ENCODE measurements around the gene PEMT.
"Not testable (repeated sequence)": the region's sequence is repeated elsewhere in the genome, so short reads cannot be mapped to it uniquely, and the experiment has no call there.

PEMT gene

DNA sequence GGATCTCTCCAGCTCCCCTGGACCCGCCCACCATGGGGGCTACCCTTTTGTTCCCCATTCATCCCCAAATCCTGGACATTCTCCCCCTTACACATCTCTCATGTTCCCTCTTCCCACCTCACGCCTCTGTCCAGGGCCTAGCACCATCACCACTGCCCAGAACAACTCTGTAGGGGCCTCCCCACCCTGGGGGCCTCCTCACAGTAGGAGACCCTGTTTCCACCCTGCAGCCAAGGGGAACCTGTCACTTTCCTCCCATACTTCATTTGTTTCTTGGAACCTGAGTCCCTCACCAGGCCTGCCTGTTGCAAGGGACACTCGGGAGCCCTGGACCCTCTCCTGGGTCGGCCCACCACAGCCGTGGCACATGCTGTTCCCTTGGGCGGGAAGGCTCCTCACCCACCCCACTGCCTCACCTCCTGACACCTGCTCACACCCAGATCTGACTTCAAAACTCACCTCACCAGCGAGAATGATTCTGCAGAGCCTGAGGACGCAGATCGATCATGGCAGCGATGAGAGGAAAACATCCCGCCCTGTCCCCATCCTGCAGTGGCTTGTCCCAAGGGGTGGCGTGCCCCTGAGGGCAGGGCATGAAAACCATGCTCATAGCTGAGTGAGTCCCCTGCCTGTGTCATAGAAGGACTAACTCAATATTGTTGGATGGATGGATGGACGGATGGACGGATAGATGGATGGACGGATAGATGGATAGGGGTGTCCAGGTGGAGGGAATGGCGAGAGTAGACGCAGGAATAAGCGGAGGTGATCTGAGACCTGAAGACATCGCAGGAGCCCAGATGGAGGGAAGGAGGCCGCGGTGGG, 88.6 kb downstream of the PEMT start:
- DNase-seq (ENCODE audit: low read depth), result no peak

DNA sequence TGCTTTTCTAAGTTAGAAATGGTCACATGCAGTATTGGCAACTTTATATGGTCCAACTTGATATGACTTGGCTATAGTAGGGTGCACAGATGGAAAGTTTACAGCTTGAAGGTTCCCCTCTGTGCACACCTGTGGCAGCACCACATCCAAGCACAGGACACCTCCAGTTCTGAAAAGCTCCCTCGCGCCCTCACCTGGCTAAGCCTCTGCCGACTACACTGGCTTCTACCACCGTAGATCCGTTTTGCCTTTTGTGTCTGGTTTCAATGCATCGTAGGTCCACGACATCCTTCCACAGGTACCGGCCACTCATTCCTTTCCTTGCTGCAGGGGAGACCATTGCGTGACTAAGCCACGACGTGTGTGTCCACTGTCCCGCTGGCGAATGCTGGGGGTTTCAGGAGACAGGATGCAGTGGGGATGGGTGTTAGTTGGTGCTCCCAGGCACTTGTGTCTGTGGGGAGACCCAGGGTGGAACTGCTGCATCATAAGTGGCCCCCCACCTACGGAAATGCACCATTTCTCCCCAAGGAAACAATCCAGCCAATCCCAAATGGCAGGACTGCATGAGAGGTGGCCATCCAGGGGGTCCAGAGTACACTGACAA, 90.4 kb downstream of the PEMT start:
- DNase-seq (ENCODE audit: low read depth), result no peak

DNA sequence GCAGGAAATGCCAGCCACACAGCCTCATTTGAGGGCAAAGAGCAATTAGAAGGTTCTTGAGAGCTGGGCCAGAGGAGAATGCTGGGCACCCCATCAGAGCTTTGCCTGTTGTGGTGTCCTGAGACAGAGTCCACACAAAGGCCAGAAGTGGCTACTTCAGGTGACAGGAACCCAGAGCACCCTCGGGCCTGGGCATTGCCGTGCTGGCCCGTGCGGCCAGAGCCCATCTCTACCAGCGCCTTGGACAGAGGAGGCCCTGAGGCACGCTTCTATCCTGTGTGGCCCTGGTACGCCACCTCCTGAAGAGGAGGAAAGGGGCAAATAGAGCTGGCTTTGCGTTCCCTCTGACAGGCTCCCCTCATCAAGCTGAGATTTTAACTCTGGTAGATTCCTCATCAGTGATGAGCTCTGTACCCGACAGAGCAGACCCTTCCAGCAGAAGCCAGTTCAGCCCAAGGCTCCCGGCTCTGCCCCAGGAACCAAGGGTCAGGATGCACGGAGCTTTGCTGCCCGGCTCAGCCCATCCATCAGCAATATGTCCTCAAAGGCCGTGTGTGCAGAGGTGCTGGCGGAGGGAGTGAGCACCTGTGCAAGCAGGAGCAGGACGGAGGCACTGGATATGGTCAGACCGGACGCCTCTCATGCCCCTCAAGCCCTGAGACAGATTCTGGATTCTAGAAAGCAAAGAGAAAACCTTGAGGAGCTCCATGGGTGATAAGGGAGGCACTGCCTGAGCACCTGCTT, 91.9 kb downstream of the PEMT start:
- DNase-seq (ENCODE audit: low read depth), result no peak

DNA sequence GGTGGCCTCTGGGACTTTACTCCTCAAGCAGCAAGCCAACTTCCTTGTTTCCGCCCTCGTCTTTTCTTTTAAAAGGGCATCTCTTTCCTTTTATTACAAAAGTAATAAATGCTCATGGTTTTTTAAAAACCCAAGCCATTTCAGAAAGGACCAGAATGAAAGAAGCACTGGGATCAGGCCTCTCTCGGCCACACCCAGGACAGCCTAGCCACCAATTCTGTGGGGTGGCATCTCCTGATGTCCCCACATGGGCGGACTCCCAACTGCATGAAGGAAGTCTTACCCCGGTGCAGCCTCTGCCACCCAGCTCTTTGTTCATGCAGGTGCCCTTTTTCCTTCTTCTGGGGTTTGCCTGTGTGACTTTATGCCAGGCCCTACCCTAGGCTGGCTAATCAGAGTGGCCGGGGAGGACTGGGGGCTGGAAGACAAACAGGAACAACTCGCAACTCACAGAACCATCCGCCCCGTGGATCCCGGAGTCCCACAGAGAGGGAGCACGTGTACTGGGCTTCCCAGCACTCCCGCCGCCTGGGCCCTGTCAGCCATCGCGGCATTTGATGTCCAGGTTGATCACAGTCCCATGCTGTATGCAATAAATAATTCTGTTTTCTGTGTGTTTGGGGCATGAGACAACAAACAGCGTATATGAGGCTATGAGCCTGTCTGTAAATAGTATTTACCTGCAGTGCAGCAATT, 92.8 kb downstream of the PEMT start:
- no peak for DNase-seq (ENCODE audit: low read depth)

DNA sequence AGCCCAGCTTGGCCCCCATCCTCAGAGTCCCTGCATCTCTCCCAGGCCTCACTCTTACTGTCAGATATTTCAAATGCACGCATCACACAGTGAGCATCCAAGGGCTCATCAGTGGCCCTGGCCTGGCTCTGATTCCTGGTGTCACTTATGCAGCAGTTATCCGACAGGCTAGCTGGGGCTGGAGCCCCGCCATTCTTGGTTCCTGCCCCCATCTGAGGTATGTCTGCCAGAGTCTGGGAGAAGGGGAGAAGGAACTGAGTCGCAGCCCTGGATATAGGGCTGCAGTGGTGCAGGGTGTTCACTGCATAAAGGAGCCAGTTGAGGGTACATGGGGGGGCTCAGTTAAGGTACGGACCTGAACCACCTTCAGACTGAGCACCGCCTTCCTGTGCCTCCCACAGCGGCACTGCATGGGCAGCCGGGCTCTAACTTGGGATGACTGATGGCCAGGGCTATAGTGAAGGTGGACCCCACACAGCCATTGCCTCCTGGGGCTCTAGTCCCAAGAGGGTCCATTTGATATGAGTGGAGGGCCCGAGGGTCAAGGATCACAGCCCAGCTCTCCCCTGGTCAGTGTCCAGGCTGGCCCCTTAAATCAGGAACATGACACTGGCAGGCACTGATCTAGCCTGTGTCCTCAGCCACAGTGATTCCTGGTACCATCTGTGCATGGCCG, 93.5 kb downstream of the PEMT start:
- no peak for DNase-seq (ENCODE audit: low read depth)

DNA sequence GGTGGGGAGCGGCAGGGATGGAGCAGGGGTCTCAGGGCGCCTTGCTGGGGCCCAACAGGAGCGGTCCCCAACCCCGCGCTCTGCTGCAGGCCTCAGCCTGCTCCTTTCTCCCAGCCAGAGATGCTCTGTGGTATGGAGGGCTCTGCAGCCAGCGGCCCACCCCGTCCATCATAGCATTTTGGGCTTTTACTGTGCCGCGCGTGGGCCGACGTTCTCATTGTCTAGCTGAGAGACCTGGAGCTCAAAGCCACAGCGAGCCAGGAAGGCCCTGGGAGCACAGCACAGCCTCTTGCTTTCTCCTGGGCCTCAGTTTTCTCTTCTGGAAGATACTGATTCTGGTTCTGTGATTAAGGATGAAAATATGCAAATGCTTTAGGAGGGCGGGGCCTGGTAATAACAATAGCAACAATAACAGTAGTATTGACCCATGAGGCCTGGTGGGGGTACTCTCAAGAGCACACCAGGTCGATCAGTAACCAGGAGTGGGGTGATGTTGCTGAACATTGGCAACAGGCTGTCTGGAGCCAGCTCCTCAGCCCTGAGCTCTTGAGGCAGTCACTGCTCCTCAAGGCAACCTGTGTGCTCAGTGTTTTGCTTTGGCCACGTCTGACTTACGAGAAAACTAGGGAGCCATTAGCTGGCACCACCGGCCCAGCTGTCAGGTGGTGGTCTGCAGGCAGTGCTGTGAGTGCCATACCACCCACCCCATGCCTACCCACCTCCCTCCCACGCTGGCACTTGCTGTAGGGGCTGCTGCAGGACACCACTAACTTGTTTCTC, 94.3 kb downstream of the PEMT start:
- no peak for DNase-seq (ENCODE audit: low read depth)

DNA sequence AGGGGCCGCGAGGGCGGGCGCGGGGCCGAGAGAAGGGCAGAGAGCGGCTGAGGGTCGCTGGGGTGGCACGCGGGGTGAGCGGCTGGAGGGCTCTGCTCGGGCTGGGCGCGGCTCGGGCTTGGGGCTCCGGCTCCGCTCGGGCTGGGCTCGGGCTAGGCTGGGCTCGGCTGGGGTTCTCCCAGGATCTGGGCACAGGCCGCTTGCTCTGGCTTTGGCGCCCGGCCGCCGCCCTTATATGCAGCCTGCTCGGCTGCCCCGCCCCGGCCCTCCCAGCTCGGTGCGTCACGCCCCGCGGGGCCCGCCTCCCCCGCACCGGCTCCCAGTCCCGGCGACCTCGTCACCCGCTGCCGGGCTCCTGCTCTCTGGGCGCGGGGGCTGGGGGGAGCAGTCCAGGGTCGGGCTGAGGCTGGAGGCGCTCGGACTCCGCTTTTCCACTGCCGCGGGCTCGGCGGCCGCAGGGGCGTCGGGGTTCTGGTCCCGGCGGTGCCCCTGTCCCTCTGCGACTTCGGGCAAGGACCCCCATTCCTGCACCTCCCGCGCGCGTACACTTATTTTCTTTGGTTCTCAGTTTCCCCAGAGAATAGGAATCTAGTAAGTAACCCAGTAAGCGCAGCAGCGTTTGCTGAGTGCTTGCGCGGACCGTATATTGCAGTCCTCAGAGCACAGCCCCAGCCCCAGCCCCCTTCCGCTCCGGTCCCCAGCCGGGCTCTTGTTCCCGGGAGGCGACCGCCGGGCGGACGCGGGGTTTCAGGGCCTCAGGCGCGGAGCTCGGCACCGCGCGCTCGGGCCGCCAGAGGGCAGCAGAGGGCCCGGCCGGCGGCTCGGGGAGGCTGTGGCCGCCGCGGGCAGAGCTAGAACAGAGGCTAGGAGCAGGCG, 95.1 kb downstream of the PEMT start, which contains the start of gene RASD1:
RASD1 (minus strand) TSS at position 207 of the 876 bp plus-strand sequence. CDS start 214 bp downstream, outside the sequence.
- peak; percentile 59 for DNase-seq (ENCODE audit: low read depth)

DNA sequence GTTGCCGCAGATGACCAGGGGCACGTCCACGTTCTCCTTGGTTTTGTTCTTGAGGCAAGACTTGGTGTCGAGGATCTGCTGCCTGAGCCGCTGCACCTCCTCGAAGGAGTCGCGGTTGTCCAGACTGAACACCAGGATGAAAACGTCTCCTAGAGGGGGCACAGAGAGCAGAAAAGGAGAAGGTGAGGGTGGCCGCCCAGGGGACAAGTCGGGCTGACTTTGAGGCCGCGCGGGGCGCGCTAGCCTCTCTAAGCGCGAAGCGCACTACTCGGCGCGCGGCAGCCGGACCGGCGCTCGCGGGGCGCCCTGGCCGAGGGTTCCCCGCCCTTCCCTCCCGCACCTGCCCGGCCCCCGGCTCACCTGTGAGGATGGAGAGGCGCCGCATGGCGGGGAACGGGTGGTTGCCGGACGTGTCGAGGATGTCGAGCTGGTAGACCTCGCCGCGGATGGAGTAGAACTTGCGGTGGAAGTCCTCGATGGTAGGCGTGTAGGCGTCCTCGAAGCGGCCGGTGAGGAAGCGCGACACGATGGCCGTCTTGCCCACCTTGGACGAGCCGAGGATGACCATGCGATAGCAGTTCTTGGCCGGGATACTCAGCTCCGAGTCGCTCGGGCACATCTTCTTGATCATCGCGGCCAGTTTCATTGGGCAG, 95.8 kb downstream of the PEMT start:
- DNase-seq (ENCODE audit: low read depth), result no peak

DNA sequence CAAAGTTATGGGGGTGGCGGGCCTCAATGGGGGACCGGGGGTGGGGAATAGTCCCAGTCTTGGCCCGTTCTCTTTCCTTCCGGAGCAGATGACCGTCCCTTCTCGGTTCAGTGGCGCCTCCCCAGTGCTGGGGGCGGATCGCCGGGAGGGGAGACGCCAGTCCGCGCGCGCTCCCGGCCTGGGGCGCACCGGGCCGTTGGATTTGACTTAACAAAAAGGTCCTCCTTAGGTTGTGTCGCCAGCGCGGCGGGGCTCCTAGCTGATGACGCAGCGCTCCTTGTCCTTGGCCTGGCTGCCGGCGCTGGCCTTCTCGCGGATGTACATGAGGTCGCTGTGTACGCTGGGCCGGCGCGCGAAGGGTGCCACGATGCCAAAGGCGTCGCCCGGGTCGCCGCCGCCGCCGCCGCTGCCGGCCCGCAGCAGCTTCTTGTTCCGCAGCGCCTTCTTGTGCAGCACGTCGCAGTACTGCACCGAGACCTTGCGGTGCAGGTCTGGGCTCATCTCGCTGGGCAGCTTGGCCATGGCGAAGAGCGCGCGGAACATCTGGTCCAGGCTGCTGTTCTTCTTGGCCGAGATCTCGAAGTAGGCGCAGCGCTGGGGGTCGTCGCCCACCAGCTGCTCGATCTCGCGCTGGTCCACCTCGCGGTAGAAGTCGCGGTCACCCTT, 96.5 kb downstream of the PEMT start:
- no peak for DNase-seq (ENCODE audit: low read depth)

DNA sequence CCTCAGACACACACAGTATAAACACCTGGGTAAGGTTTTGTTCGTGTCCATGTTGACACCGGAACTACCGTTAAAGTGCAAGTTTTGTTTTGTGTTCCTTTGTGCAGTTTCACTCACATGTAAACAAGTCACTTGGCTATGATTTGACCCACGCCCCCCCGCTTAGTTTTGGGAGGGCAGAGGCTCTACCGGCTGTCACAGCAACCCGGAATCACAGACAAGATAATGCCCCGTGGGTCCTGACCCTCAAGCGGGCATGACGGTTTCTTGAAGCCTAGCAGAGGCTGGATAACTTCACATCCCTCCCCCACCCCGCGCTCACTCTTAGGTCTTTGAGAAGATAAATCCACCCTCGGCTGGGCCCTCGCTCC, 97.0 kb downstream of the PEMT start:
- DNase-seq (ENCODE audit: low read depth), result no peak

DNA sequence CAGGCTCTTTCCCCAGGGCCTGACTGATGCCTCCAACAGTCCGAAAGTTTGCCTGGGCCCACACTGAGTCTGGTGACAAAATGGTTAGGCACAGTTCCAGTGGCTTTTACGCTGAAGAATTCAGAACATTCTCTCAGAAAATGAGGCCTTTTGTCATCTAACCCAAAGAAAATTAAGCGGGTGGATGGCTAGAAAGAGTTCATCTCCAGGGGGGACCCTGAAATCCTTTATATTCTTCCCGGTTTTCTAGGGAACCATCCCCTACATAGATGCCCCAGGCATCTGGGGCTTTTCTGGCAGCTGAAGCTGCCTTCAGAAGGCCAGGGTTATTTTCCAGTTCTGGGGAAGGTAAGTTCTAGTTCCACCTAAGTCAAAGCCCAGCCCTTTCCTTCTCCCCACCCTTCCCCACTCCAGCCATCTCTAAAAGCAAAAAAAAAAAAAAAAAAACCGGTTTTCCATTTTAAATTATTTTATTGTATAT, 97.5 kb downstream of the PEMT start:
- no peak for DNase-seq (ENCODE audit: low read depth)

DNA sequence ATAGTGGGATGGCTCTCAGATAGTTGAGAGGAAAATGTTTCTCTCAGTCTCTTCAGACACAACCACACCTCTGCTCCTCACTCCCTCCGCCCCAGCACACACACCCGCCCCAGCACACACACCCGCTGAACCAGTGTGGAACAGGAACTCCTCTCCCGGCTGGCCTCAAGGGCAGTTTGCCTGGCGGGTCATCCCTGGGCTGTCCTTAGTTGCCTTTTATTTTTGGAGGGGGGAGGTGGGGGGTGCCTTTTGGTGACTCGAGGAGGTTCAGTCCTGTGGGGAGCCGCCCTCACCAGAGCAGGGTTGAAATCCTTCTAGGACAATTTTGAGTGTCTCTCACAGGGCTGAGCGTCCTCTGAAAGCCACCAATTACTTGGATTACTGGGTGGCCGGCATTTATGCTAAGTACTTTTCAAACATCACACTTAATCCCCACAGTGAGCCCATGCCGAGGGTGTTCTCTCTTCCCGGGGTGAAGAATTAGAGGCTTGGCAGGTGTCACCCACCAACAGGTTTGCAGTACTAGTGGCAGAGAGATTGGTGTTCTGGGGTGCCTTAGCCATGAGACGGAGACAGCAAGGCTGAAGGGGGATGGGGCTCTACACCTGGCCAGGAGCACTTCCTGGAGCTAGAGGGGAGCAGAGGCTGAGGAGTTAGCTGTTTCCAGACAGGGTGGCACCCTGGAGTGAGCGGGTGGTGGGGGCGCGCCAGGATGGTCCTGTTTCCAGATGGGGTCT, 98.1 kb downstream of the PEMT start:
- no peak for DNase-seq (ENCODE audit: low read depth)

DNA sequence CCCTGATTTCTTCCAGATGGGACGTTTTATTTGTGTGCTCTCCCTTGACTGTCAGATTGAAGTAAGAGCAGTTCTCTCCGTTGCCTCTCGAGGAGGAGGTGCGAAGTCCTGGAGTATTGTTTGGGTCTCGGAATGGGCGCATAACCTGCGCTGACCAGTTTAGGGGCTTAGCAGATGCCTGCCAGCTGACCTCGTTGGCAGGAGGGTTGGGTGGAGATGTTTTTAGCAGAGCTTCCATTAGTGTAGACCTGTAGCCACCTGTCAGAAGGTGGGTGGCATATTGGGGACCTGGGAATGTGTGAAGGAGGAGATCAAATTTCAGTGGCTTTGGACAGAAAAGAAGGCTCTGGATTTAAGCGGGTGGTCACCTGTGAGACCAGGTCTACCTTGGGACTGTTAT, 98.9 kb downstream of the PEMT start:
- no peak for DNase-seq (ENCODE audit: low read depth)

DNA sequence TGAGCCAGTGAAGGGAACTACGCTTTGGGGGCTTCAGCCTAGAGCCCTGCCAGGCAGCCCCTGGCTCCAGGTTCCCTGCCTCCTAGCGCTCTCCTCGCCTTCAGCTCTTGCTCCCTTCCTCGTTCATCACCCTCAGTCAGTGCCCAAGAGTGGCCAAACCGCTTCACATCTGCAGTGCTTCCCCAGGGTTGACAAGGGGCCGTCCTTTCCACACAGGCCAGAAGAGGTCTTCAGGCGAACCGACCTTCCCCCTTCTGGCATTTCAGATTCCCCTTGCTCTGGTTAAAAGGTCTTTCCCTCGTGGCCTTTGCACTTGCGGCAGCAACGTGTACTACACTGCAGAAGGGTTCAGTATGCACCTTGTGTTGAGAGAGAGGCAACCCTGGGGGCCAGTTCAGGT, 99.4 kb downstream of the PEMT start:
- no peak for DNase-seq (ENCODE audit: low read depth)

DNA sequence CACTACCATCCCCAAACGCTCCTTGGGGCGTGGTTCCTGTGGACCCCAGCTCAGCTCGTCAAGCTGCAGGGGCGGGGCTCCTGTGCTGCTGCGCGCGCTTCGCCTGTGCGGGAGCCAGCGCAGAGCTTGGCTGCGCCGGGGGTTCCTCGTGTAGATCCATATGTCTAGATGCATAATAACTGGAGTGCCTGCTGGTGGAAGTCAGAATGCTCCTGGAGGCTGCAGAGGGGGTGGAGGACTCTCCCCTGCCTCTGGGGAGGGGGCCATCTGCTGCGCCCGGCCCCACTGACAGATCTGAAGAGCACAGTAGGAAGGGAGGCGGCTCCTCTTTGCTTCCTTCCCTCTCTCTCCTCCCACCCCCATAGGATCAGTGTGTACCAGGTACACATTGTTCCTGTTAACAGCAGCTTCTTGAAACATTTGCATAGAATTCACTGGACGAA, 99.9 kb downstream of the PEMT start:
- no peak for DNase-seq (ENCODE audit: low read depth)

DNA sequence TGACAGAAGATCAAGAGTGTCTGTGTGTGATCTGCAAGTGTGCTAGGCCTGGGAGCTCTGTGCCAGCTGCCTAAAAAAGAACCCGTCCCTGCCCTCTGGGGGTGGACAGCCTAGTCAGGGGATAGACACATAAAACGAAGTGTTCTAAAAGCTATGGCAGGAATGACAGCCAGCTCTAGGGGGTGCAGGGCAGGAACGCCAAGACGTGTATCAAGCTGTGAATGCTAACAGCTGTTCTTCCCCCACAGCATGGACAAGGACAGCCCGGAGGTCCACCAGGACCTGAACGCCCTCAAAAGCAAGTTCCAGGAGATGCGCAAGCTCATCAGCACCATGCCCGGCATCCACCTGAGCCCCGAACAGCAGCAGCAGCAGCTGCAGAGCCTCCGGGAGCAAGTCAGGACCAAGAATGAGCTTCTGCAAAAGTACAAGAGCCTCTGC, 100.5 kb downstream of the PEMT start:
- no peak for DNase-seq (ENCODE audit: low read depth)

DNA sequence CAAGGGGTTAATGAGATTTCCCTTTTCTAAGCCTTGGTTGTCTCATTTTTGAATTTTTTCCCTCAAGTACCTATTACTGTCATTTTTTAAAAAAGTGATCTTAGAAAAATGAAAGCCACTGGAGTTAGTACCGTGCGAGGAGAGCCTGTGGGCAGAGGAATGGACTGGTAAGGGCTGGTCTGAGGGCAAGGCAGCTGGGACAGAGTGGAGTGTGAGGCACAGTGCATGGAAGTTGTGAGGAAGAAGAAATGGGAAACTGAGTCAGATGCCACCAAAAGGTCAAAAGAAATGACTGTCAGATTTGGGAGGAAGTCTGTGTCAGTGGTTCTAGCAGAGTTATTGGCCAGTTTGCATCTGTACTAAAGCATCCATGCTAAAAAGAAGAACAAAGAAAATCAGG, 103.5 kb downstream of the PEMT start:
- no peak for DNase-seq (ENCODE audit: low read depth)

DNA sequence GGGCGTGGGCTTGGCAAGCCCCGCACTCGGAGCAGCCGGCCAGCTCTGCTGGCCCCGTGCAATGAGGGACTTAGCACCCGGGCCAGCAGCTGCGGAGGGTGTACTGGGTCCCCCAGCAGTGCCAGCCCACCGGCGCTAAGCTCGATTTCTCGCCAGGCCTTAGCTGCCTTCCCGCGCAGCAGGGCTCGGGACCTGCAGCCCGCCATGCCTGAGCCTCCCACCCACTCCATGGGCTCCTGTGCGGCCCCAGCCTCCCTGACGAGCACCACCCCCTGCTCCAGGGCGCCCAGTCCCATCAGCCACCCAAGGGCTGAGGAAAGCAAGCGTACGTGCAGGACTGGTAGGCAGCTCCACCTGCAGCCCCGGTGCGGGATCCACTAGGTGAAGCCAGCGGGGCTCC, 105.1 kb downstream of the PEMT start:
- DNase-seq (ENCODE audit: low read depth), result not testable (repeated sequence)
